Measurements from ENCODE around the gene APOLD1. TPM values are rescaled to one million over a fixed set of nuclear protein-coding genes. Genes with fewer than 3 reads are reported as not detected.

The APOLD1 gene
- total RNA-seq, 6 donors from 2014 or later = 8.5 to 36.5 (median 15.6) TPM

GRCh38 chr12:12776261-12776660 lies 9.2 kb upstream of the APOLD1 start:
- WGBS, 2 donors = 53 to 58% methylated on average over 5 of the region's 5 CpGs
- Histone ChIP-seq H3K27ac (no peak overlapping the region), H3K9me3 (no peaks in the 10 kb centered on the region), H3K27me3 (no peaks in the 10 kb centered on the region), H3K4me3 (no peak overlapping the region), H3K36me3 (no peaks in the 10 kb centered on the region), H3K4me1 (peaks cover 12 to 17% (median 16%) of the 10 kb centered on the region in 4 donors)
- TF ChIP-seq EP300 (IDR thresholded peaks at IDR 0.05) (no peak), CTCF (IDR thresholded peaks at IDR 0.05) (no peak), POLR2A (IDR thresholded peaks at IDR 0.05) (no peak), POLR2AphosphoS5 (IDR thresholded peaks at IDR 0.05) (no peak)
- DNase-seq (no peak), ATAC-seq (ENCODE audit: low FRiP score in 2 of 2) (no peak)

GRCh38 chr12:12777092-12777491 lies 8.4 kb upstream of the APOLD1 start:
- no peak for DNase-seq
- Histone ChIP-seq H3K27ac (no peak overlapping the region), H3K4me3 (no peak overlapping the region), H3K9me3 (no peaks in the 10 kb centered on the region), H3K27me3 (no peaks in the 10 kb centered on the region), H3K4me1 (peaks cover 12 to 17% (median 16%) of the 10 kb centered on the region in 4 donors), H3K36me3 (no peaks in the 10 kb centered on the region)
- ATAC-seq (ENCODE audit: low FRiP score in 2 of 2) = peak in 1 of 2 donors; percentile 43
- no peak for TF ChIP-seq POLR2AphosphoS5 (IDR thresholded peaks at IDR 0.05)
- TF ChIP-seq CTCF (IDR thresholded peaks at IDR 0.05) = no peak
- no peak for TF ChIP-seq EP300 (IDR thresholded peaks at IDR 0.05)
- TF ChIP-seq POLR2A (IDR thresholded peaks at IDR 0.05) = no peak
- 75 to 77% methylated on average over 3 of the region's 3 CpGs for WGBS, 2 donors

GRCh38 chr12:12779007-12779406 lies 6.5 kb upstream of the APOLD1 start:
- no peak for TF ChIP-seq EP300 (IDR thresholded peaks at IDR 0.05)
- TF ChIP-seq POLR2A (IDR thresholded peaks at IDR 0.05) = no peak
- no peak for TF ChIP-seq CTCF (IDR thresholded peaks at IDR 0.05)
- no peak for TF ChIP-seq POLR2AphosphoS5 (IDR thresholded peaks at IDR 0.05)
- ATAC-seq (ENCODE audit: low FRiP score in 2 of 2) (no peak), DNase-seq (no peak)
- H3K4me1 ChIP-seq = peaks cover 12 to 17% (median 16%) of the 10 kb centered on the region in 4 donors
- 80 to 88% methylated on average over 2 of the region's 2 CpGs for WGBS, 2 donors
- H3K27me3 ChIP-seq = no peaks in the 10 kb centered on the region
- no peaks in the 10 kb centered on the region for H3K9me3 ChIP-seq
- H3K4me3 ChIP-seq = no peak overlapping the region
- peak overlapping the region in 1 of 4 donors; percentile 18 for H3K27ac ChIP-seq
- H3K36me3 ChIP-seq = no peaks in the 10 kb centered on the region

GRCh38 chr12:12779529-12779928 lies 5.9 kb upstream of the APOLD1 start:
- Histone ChIP-seq H3K27me3 (no peaks in the 10 kb centered on the region), H3K4me1 (peaks cover 12 to 17% (median 16%) of the 10 kb centered on the region in 4 donors), H3K27ac (peak overlapping the region in 1 of 4 donors; percentile 18), H3K36me3 (no peaks in the 10 kb centered on the region), H3K4me3 (no peak overlapping the region), H3K9me3 (no peaks in the 10 kb centered on the region)
- ATAC-seq (ENCODE audit: low FRiP score in 2 of 2) = peak; percentile 36 to 59
- TF ChIP-seq CTCF (IDR thresholded peaks at IDR 0.05) = no peak
- no peak for TF ChIP-seq POLR2AphosphoS5 (IDR thresholded peaks at IDR 0.05)
- peak in 2 of 4 donors; percentile 55 to 90 for TF ChIP-seq EP300 (IDR thresholded peaks at IDR 0.05)
- TF ChIP-seq POLR2A (IDR thresholded peaks at IDR 0.05) = no peak
- DNase-seq = no peak
- 15 to 28% methylated on average over 3 of the region's 3 CpGs for WGBS, 2 donors

GRCh38 chr12:12784116-12784515 lies 1.3 kb upstream of the APOLD1 start:
- ATAC-seq (ENCODE audit: low FRiP score in 2 of 2) (no peak), DNase-seq (no peak)
- Histone ChIP-seq H3K9me3 (no peaks in the 10 kb centered on the region), H3K27me3 (no peaks in the 10 kb centered on the region), H3K36me3 (no peaks in the 10 kb centered on the region), H3K4me1 (peaks cover 27 to 40% (median 34%) of the 10 kb centered on the region in 4 donors), H3K27ac (peak overlapping the region in 3 of 4 donors; percentile 68 to 90 (median 71)), H3K4me3 (no peak overlapping the region)
- no peak for TF ChIP-seq POLR2A (IDR thresholded peaks at IDR 0.05)
- no peak for TF ChIP-seq POLR2AphosphoS5 (IDR thresholded peaks at IDR 0.05)
- TF ChIP-seq CTCF (IDR thresholded peaks at IDR 0.05) = no peak
- TF ChIP-seq EP300 (IDR thresholded peaks at IDR 0.05) = no peak
- WGBS, 2 donors = 98 to 100% methylated on average over 2 of the region's 2 CpGs
